ENCODE results near the gene ZBTB39. TPM values are rescaled to one million over a fixed set of nuclear protein-coding genes. Genes with fewer than 3 reads are reported as not detected.

The ZBTB39 gene
- total RNA-seq, 1 experiment from 2014 or later, result 7.6 TPM

DNA sequence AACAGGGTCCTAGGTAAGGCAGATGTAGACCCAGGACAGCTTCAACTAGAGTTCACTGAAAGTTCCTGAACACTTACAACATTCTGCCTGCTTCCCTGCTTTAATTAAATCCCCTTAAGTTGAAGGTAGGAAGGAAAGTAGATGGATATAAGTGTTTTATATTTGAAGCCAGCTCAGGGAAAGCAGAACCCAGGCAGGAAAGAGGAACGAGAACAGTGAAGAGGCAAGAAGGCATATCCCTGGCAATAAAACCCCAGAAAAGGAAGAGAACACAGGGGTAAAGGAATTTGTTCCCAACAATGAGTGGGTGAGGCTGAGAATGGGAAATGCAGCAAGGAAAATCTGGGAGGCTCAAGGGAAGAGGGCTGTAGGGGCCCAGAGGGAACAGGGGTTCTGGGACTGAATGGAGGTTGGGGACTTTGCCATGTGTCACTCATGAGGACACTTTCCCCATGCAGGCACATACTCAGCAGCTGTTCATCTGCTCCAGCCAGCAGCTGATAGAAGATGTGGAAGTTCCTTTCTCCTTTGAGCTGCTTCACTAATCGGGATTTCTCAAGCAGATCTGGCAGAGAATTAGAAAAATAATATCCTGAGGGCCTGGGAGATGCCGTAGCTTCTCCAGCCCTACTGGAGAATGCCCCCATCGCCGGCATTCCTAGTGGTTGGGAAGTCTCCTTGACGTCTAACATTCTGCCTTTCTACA, 39.9 kb upstream of the ZBTB39 start:
- TF ChIP-seq EZH2 (IDR thresholded peaks at IDR 0.05; ENCODE audit: low read depth) (no peak), CTCF (conservative IDR thresholded peaks at IDR 0.05) (no peak)
- no peak overlapping the region for H3K4me2 ChIP-seq
- no peaks in the 10 kb centered on the region for H3K4me1 ChIP-seq (replicated peaks; ENCODE audit: insufficient read depth)
- peaks cover 68% of the 10 kb centered on the region for H3K27me3 ChIP-seq (ENCODE audit: insufficient read depth, low read depth)
- no peaks in the 10 kb centered on the region for H3K9me2 ChIP-seq (ENCODE audit: insufficient read depth)
- BruUV-seq (replicated peaks), result no TSS peak
- H2AFZ ChIP-seq, result no peak overlapping the region
- H3K36me3 ChIP-seq (ENCODE audit: low read depth), result no peaks in the 10 kb centered on the region
- H3K4me3 ChIP-seq, result no peak overlapping the region
- H3F3A ChIP-seq (ENCODE audit: insufficient read depth, low read depth), result no peaks in the 10 kb centered on the region
- intact Hi-C loops (cut with micrococcal nuclease; ENCODE audit: unreplicated experiment), result no loop called here
- no peaks in the 10 kb centered on the region for H3K79me2 ChIP-seq (ENCODE audit: low read depth)
- no peak for DNase-seq
- no peaks in the 10 kb centered on the region for H3K9me3 ChIP-seq (ENCODE audit: insufficient read depth, low read depth)
- no peaks in the 10 kb centered on the region for H4K20me1 ChIP-seq (ENCODE audit: insufficient read depth)
- ChIA-PET POLR2A (ENCODE audit: unreplicated experiment) (no interaction called here), CTCF (no interaction called here)
- no peak overlapping the region for H3K27ac ChIP-seq

GRCh38 chr12:57044889-57045288, 38.5 kb upstream of the ZBTB39 start:
- CTCF ChIA-PET, result no interaction called here
- H3F3A ChIP-seq (ENCODE audit: insufficient read depth, low read depth), result no peaks in the 10 kb centered on the region
- H2AFZ ChIP-seq, result no peak overlapping the region
- H3K79me2 ChIP-seq (ENCODE audit: low read depth), result no peaks in the 10 kb centered on the region
- no peak overlapping the region for H3K4me2 ChIP-seq
- DNase-seq, result no peak
- no peak for TF ChIP-seq CTCF (conservative IDR thresholded peaks at IDR 0.05)
- no peak for TF ChIP-seq EZH2 (IDR thresholded peaks at IDR 0.05; ENCODE audit: low read depth)
- H3K4me1 ChIP-seq (replicated peaks; ENCODE audit: insufficient read depth), result no peaks in the 10 kb centered on the region
- intact Hi-C loops (cut with micrococcal nuclease; ENCODE audit: unreplicated experiment), result no loop called here
- H3K36me3 ChIP-seq (ENCODE audit: low read depth), result no peaks in the 10 kb centered on the region
- H3K4me3 ChIP-seq, result no peak overlapping the region
- no peaks in the 10 kb centered on the region for H3K9me2 ChIP-seq (ENCODE audit: insufficient read depth)
- peaks cover 80% of the 10 kb centered on the region for H3K27me3 ChIP-seq (ENCODE audit: insufficient read depth, low read depth)
- H4K20me1 ChIP-seq (ENCODE audit: insufficient read depth), result no peaks in the 10 kb centered on the region
- no peak overlapping the region for H3K27ac ChIP-seq
- no peaks in the 10 kb centered on the region for H3K9me3 ChIP-seq (ENCODE audit: insufficient read depth, low read depth)
- BruUV-seq (replicated peaks), result no TSS peak
- POLR2A ChIA-PET (ENCODE audit: unreplicated experiment), result no interaction called here

- Histone ChIP-seq H3F3A (ENCODE audit: insufficient read depth, low read depth) (no peaks in the 10 kb centered on the region), H3K27me3 (ENCODE audit: insufficient read depth, low read depth) (peaks cover 84% of the 10 kb centered on the region), H2AFZ (no peak overlapping the region), H3K79me2 (ENCODE audit: low read depth) (no peaks in the 10 kb centered on the region), H3K27ac (no peak overlapping the region), H3K4me1 (replicated peaks; ENCODE audit: insufficient read depth) (no peaks in the 10 kb centered on the region), H3K4me3 (no peak overlapping the region), H3K36me3 (ENCODE audit: low read depth) (no peaks in the 10 kb centered on the region), H3K9me2 (ENCODE audit: insufficient read depth) (no peaks in the 10 kb centered on the region), H3K4me2 (no peak overlapping the region), H3K9me3 (ENCODE audit: insufficient read depth, low read depth) (no peaks in the 10 kb centered on the region), H4K20me1 (ENCODE audit: insufficient read depth) (no peaks in the 10 kb centered on the region)
- BruUV-seq (replicated peaks), result no TSS peak
- DNase-seq, result no peak
- CTCF ChIA-PET, result no interaction called here
- POLR2A ChIA-PET (ENCODE audit: unreplicated experiment), result no interaction called here
- TF ChIP-seq CTCF (conservative IDR thresholded peaks at IDR 0.05), result no peak
- TF ChIP-seq EZH2 (IDR thresholded peaks at IDR 0.05; ENCODE audit: low read depth), result no peak
- intact Hi-C loops (cut with micrococcal nuclease; ENCODE audit: unreplicated experiment), result no loop called here
Measured at GRCh38 chr12:57044468-57044867, 38.1 kb upstream of the ZBTB39 start.
